ENCODE measurements around the gene GDPD5. TPM values are rescaled to one million over a fixed set of nuclear protein-coding genes. Genes with fewer than 3 reads are reported as not detected.
A peak's percentile ranks its signal among the peaks of the same experiment; 100 is the strongest.

Gene GDPD5
- total and polyA plus RNA-seq, 4 donors: 6.2 to 24.7 (median 12.0) TPM

GRCh38 chr11:75533896-75534258 lies 8.1 kb upstream of the GDPD5 start:
- peaks cover 0 to 11% (median 3%) of the 10 kb centered on the region in 5 donors for H3K4me1 ChIP-seq (ENCODE audit: control insufficient read depth in 5 of 5, insufficient read depth in 5 of 5, low read length in 5 of 5)
- no peaks in the 10 kb centered on the region for H3K9me3 ChIP-seq (ENCODE audit: control insufficient read depth in 4 of 4, insufficient read depth in 3 of 4, low read length in 3 of 4)
- no peak overlapping the region for H3K4me3 ChIP-seq
- H3K27ac ChIP-seq (ENCODE audit: low read depth in 1 of 2, low read length in 1 of 2): no peak overlapping the region
- H3K9ac ChIP-seq (ENCODE audit: insufficient read depth in 1 of 2, low read length in 2 of 2): no peak overlapping the region
- no peaks in the 10 kb centered on the region for H3K36me3 ChIP-seq (ENCODE audit: control insufficient read depth in 4 of 4, insufficient read depth in 4 of 4, low read length in 4 of 4)
- H3K27me3 ChIP-seq (ENCODE audit: control insufficient read depth in 3 of 3, insufficient read depth in 3 of 3, low read length in 2 of 3): no peaks in the 10 kb centered on the region
- 60 to 71% methylated on average over 1 of the region's 1 CpG for WGBS, 2 donors
- no peak for TF ChIP-seq CTCF (IDR thresholded peaks at IDR 0.05; ENCODE audit: control extremely low read depth, extremely low read depth)
- no peak for DNase-seq
- ATAC-seq (ENCODE audit: insufficient read depth, low FRiP score): no peak

GRCh38 chr11:75532200-75533048 lies 6.7 kb upstream of the GDPD5 start:
- ATAC-seq (ENCODE audit: insufficient read depth, low FRiP score) (peak; percentile 89), DNase-seq (peak; percentile 65 to 80 (median 74))
- Histone ChIP-seq H3K27me3 (ENCODE audit: control insufficient read depth in 3 of 3, insufficient read depth in 3 of 3, low read length in 2 of 3) (no peaks in the 10 kb centered on the region), H3K27ac (ENCODE audit: low read depth in 1 of 2, low read length in 1 of 2) (no peak overlapping the region), H3K9ac (ENCODE audit: insufficient read depth in 1 of 2, low read length in 2 of 2) (no peak overlapping the region), H3K4me3 (no peak overlapping the region), H3K36me3 (ENCODE audit: control insufficient read depth in 4 of 4, insufficient read depth in 4 of 4, low read length in 4 of 4) (no peaks in the 10 kb centered on the region), H3K4me1 (ENCODE audit: control insufficient read depth in 5 of 5, insufficient read depth in 5 of 5, low read length in 5 of 5) (peaks cover 0 to 11% (median 3%) of the 10 kb centered on the region in 5 donors), H3K9me3 (ENCODE audit: control insufficient read depth in 4 of 4, insufficient read depth in 3 of 4, low read length in 3 of 4) (no peaks in the 10 kb centered on the region)
- TF ChIP-seq CTCF (IDR thresholded peaks at IDR 0.05; ENCODE audit: control extremely low read depth, extremely low read depth): peak; percentile 94
- 44 to 48% methylated on average over 7 of the region's 7 CpGs for WGBS, 2 donors

- Histone ChIP-seq H3K9ac (ENCODE audit: insufficient read depth in 1 of 2, low read length in 2 of 2) (no peak overlapping the region), H3K36me3 (ENCODE audit: control insufficient read depth in 4 of 4, insufficient read depth in 4 of 4, low read length in 4 of 4) (no peaks in the 10 kb centered on the region), H3K4me1 (ENCODE audit: control insufficient read depth in 5 of 5, insufficient read depth in 5 of 5, low read length in 5 of 5) (peaks cover 0 to 11% (median 3%) of the 10 kb centered on the region in 5 donors), H3K9me3 (ENCODE audit: control insufficient read depth in 4 of 4, insufficient read depth in 3 of 4, low read length in 3 of 4) (no peaks in the 10 kb centered on the region), H3K27ac (ENCODE audit: low read depth in 1 of 2, low read length in 1 of 2) (no peak overlapping the region), H3K4me3 (no peak overlapping the region), H3K27me3 (ENCODE audit: control insufficient read depth in 3 of 3, insufficient read depth in 3 of 3, low read length in 2 of 3) (no peaks in the 10 kb centered on the region)
- 75 to 80% methylated on average over 4 of the region's 4 CpGs for WGBS, 2 donors
- no peak for ATAC-seq (ENCODE audit: insufficient read depth, low FRiP score)
- DNase-seq: no peak
- TF ChIP-seq CTCF (IDR thresholded peaks at IDR 0.05; ENCODE audit: control extremely low read depth, extremely low read depth): no peak
Measured at GRCh38 chr11:75531325-75531724, 5.6 kb upstream of the GDPD5 start.
